Colonic mucosa (tissue), 4 donors: ENCODE data around the gene USP32. TPM values are rescaled to one million over a fixed set of nuclear protein-coding genes. Genes with fewer than 3 reads are reported as not detected.
"Not testable (repeated sequence)": the region's sequence is repeated elsewhere in the genome, so short reads cannot be mapped to it uniquely, and the experiment has no call there.

Experiments used
- DNase-seq: peaks from one replicate; pipeline ENCODE4 v3.0.0-alpha.2; 2020
- H3K27ac ChIP-seq: fragments of 200-600 bp; one replicate; pipeline ENCODE4 v1.8.0; 2021
- H3K27me3 ChIP-seq: fragments of 200-600 bp; one replicate; pipeline ENCODE4 v1.8.0; 2021
- H3K36me3 ChIP-seq: fragments of 200-600 bp; one replicate; pipeline ENCODE4 v1.8.0; 2021
- H3K4me1 ChIP-seq: fragments of 200-600 bp; one replicate; pipeline ENCODE4 v1.8.0; 2021; ENCODE audit warnings: mild to moderate bottlenecking
- H3K4me3 ChIP-seq: fragments of 200-600 bp; one replicate; pipeline ENCODE4 v1.8.0; 2021
- H3K9ac ChIP-seq, 2 donors: one replicate each; pipeline ENCODE4 v1.7.0; 2013; ENCODE audit warnings: control low read depth in 2 of 2, low read depth in 2 of 2, low read length in 2 of 2
- H3K9me3 ChIP-seq: fragments of 200-600 bp; one replicate; pipeline ENCODE4 v1.8.0; 2021
- intact Hi-C: fragments of 100-400 bp; cut with DNase I; formaldehyde crosslinking; loops from one replicate; pipeline ENCODE4 v1.14.1; 2022
- total RNA-seq, 2 donors: library from RNA; stranded (reverse); fragmentation: NEBNext Ultra II Directional in 1 of 2; extraction: Animal tissue kit (Norgen Biotek cat#: 25700) in 1 of 2; gene quantifications; one replicate each; pipeline ENCODE4 v1.2.1, GENCODE V29; 2021
- TF ChIP-seq, protein P1 (sequence below): fragments of 200-600 bp; IDR thresholded peaks from one replicate; pipeline ENCODE4 v1.8.0; 2022; ENCODE audit warnings: antibody characterized with exemption, mild to moderate bottlenecking
- donor health status: healthy.
- donor health status: DM: no; HTN: no; CAD: no.
- donor health status: DM: no; HTN: no; CAD: no.

USP32 gene
- total RNA-seq, 2 donors from 2014 or later: 28.9 to 52.1 TPM

DNA sequence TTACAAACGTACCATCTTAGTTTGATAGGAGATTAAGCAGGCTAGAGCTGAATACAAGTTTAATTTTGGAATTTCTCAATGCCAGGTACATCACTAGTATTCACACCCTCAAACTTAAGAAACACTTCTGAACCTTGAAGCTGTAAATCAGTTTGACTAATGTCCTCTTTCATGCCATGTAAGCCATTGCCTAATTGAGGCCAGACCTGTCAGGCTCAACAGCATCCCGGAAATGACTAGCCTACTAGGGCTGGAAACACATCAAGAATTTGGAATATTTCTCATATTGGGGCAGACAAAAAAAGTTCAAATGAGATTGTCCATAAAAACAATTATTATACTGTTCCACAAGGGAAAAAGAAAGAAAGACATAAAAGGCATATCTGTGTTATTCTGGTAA, 1.7 kb downstream of the USP32 start:
- Histone ChIP-seq H3K36me3 (no peaks in the 10 kb centered on the region), H3K4me3 (peak overlapping the region; percentile 93), H3K27ac (no peak overlapping the region), H3K9ac (peak overlapping the region in 1 of 2 donors; percentile 97), H3K27me3 (no peaks in the 10 kb centered on the region), H3K9me3 (no peaks in the 10 kb centered on the region), H3K4me1 (no peaks in the 10 kb centered on the region)
- intact Hi-C loops: no loop called here
- DNase-seq: no peak
- TF ChIP-seq, protein P1, sequence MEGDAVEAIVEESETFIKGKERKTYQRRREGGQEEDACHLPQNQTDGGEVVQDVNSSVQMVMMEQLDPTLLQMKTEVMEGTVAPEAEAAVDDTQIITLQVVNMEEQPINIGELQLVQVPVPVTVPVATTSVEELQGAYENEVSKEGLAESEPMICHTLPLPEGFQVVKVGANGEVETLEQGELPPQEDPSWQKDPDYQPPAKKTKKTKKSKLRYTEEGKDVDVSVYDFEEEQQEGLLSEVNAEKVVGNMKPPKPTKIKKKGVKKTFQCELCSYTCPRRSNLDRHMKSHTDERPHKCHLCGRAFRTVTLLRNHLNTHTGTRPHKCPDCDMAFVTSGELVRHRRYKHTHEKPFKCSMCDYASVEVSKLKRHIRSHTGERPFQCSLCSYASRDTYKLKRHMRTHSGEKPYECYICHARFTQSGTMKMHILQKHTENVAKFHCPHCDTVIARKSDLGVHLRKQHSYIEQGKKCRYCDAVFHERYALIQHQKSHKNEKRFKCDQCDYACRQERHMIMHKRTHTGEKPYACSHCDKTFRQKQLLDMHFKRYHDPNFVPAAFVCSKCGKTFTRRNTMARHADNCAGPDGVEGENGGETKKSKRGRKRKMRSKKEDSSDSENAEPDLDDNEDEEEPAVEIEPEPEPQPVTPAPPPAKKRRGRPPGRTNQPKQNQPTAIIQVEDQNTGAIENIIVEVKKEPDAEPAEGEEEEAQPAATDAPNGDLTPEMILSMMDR: no peak

DNA sequence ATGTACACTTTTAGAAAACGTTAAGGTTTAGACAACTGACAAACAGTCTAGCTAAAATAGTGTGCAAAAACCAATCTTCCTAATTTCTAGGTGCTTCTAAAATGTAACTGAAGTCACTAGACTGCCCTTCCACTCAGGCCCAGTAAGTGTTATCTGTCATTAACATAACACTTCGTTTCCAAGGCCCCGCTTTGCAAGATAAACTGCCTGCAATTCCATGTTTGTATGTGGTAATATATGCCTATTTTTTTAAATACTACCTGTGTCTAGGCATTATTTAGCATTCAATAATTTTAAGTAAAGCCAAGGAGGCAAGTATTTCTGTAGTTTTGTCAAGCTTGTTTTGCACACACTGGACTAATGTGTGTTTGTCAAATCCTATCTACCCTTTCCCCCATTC, 3.2 kb downstream of the USP32 start:
- Histone ChIP-seq H3K4me1 (no peaks in the 10 kb centered on the region), H3K27ac (no peak overlapping the region), H3K9me3 (no peaks in the 10 kb centered on the region), H3K4me3 (no peak overlapping the region), H3K9ac (no peak overlapping the region), H3K27me3 (no peaks in the 10 kb centered on the region), H3K36me3 (no peaks in the 10 kb centered on the region)
- intact Hi-C loops: no loop called here
- TF ChIP-seq, protein P1: no peak
- DNase-seq: no peak

DNA sequence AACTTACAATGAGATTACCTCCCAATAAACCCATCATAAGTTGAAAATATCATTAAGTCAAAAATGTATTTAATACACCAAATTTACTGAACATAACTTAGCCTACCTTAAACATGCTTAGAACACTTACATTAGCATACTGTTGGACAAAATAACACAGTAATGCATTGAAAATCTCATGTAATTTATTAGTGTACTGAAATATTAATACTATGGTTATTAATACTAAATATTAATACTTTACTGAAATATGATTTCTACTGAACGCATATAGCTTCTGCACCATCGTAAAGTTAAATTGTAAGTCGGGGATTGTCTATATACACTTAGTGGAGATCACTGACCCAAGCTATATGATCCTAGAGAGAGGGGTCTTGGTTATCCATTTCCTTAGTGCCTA, 4.3 kb downstream of the USP32 start:
- Histone ChIP-seq H3K4me1 (no peaks in the 10 kb centered on the region), H3K27me3 (no peaks in the 10 kb centered on the region), H3K9ac (no peak overlapping the region), H3K4me3 (no peak overlapping the region), H3K9me3 (no peaks in the 10 kb centered on the region), H3K36me3 (no peaks in the 10 kb centered on the region), H3K27ac (no peak overlapping the region)
- intact Hi-C loops: no loop called here
- DNase-seq: no peak
- TF ChIP-seq, protein P1: no peak

DNA sequence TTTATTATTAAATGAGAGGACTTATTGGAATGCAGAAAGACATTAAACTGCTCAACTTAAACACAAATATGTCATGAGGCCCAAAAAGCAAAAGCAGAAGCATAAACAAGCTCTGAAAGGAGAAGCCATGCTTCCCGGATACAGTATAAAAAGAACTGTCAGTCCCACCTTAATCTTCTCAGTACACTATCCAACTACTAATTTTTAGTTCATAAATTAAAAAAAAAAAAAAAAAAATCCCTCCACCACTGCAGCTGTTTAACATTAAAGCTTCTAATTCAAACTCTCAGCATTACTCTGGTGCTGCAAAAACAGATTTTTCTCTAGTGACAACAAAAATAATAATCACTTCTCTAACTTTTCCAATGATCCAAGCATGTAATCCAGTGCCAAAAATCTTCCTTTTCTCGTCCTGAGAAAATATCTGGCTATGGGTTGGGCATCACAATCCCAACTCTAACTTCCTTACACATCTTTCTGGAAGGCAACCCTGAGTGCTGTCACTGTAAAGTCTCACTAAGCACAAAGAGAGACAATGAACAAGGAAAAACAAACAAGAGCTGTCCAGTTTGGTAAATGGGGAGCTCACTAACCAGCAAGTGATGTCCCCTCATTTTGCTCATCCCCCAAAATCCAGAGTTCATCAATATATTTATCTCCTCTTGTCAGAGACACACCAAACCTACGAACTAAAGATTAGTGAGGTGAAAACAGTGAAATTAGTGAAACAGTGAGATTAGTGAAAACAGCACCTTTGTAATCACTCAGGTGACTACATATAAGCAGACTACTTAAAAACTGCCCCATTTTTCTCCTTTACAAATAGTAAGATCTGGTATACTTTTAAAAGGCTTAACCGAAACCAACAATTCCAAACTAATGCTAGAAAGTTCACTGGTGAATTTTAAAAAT, 5.5 kb downstream of the USP32 start:
- H3K9ac ChIP-seq: no peak overlapping the region
- no peaks in the 10 kb centered on the region for H3K9me3 ChIP-seq
- no peak for DNase-seq
- H3K27ac ChIP-seq: peak overlapping the region; percentile 15
- intact Hi-C loops: no loop called here
- no peaks in the 10 kb centered on the region for H3K27me3 ChIP-seq
- H3K4me1 ChIP-seq: no peaks in the 10 kb centered on the region
- no peaks in the 10 kb centered on the region for H3K36me3 ChIP-seq
- TF ChIP-seq, protein P1: no peak
- no peak overlapping the region for H3K4me3 ChIP-seq

DNA sequence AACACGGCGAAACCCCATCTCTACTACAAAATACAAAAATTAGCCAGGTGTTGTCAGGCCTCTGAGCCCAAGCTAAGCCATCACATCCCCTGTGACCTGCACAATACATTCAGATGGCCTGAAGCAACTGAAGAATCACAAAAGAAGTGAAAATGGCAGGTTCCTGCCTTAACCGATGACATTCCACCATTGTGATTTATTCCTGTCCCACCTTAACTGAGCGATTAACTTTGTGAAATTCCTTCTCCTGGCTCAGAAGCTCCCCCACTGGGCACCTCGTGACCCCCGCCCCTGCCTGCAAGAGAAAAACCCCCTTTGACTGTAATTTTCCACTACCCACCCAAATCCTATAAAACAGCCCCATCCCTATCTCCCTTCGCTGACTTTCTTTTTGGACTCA, 7.0 kb downstream of the USP32 start:
- H3K36me3 ChIP-seq, H3K4me1 ChIP-seq, H3K27me3 ChIP-seq, H3K9me3 ChIP-seq, DNase-seq, intact Hi-C loops, H3K27ac ChIP-seq, H3K9ac ChIP-seq, H3K4me3 ChIP-seq: not testable (repeated sequence)

DNA sequence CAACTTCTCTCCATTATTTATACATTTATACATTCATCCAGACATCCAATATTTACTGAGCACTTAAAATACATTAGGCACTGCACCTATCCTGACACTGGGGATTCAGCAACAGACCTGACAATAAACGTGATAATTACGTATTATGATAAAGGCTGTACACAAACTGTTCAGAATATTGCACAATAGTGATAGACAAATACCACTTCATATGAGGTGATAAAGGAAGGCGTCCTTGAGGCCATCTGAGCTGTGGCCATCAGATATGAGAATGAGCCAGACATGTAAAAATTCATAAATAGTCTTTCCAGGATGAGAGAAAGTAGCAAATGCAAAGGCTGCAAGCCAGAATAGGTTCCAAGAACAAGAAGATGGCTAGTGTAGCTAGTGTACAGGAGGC, 8.6 kb downstream of the USP32 start:
- TF ChIP-seq, protein P1: no peak
- intact Hi-C loops: no loop called here
- H3K4me1 ChIP-seq: no peaks in the 10 kb centered on the region
- H3K9me3 ChIP-seq: no peaks in the 10 kb centered on the region
- H3K4me3 ChIP-seq: no peak overlapping the region
- no peak overlapping the region for H3K27ac ChIP-seq
- DNase-seq: no peak
- no peak overlapping the region for H3K9ac ChIP-seq
- no peaks in the 10 kb centered on the region for H3K27me3 ChIP-seq
- H3K36me3 ChIP-seq: no peaks in the 10 kb centered on the region
